ENCODE results near the gene SPPL3. TPM values are rescaled to one million over a fixed set of nuclear protein-coding genes. Genes with fewer than 3 reads are reported as not detected.

SPPL3 gene
- total RNA-seq, 1 experiment from 2014 or later, result 39.7 TPM

DNA sequence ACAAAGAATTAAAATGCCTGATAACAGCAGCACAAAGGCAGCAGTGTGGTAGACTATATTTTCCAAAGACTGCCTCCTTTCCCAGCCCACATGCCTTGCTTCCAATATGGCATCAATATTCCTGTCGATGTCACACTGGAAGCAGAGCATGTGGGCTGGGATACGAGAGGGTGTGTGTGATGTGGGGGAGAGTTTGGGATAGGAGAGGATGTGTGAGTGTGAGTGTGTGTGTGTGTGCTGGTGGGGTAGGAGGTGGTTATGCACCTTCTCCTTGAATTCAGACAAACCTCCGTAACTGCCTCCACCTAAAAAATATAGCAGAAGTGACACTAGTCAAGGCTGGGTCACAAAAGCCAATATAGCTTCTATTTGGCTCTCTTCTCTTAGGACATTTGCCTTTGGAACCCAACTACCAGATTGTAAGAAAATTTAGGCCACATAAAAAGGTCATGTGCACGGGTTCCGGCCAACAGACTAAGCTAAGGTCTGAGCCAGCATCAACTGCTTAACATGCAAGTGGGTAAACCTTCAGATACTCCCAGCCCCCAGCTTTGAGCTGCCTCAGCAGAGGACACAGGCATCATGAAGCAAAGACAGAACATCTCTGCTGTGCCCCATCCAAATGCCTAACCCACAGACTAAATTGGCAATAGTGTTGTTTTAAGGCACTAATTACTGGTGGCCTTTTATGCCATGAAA, 29.5 kb downstream of the SPPL3 start (continued):
- TF ChIP-seq REST (IDR thresholded peaks at IDR 0.05; ENCODE audit: low read depth) (no peak), RAD21 (IDR thresholded peaks at IDR 0.05; ENCODE audit: low read depth) (no peak), POLR2A (IDR thresholded peaks at IDR 0.05; ENCODE audit: borderline replicate concordance, extremely low read depth, insufficient read depth, insufficient read length) (no peak), TCF7L2 (IDR thresholded peaks at IDR 0.05; ENCODE audit: borderline replicate concordance, extremely low read depth, insufficient read depth, insufficient read length) (no peak), FOSL1 (IDR thresholded peaks at IDR 0.05; ENCODE audit: low read depth) (no peak)

GRCh38 chr12:120873226-120873625, 30.9 kb downstream of the SPPL3 start:
- ChIA-PET CTCF (no interaction called here), POLR2A (no interaction called here), RAD21 (ENCODE audit: low non-redundant PET in 1 of 2, low total read pairs in 2 of 2, uncharacterized antibody in 2 of 2, unreplicated experiment in 2 of 2) (no interaction called here)
- DNase-seq (ENCODE audit: low read depth, low spot score) (no peak), ATAC-seq (no peak)
- BruUV-seq (replicated peaks), result no TSS peak
- no peaks in the 10 kb centered on the region for H3K36me3 ChIP-seq (ENCODE audit: control insufficient read depth in 1 of 2, insufficient read depth in 2 of 2, low read length in 2 of 2)
- no peaks in the 10 kb centered on the region for H3K9me3 ChIP-seq (ENCODE audit: control insufficient read depth in 1 of 2, insufficient read depth in 1 of 2, low read depth in 1 of 2, low read length in 2 of 2)
- H3K4me3 ChIP-seq (replicated peaks in 1 of 2; ENCODE audit: low read depth in 1 of 2, low read length in 2 of 2), result no peak overlapping the region
- H3K27ac ChIP-seq (ENCODE audit: low read depth, low read length), result no peak overlapping the region
- H3K9me2 ChIP-seq (ENCODE audit: insufficient read depth), result no peaks in the 10 kb centered on the region
- no peak overlapping the region for H2AFZ ChIP-seq (ENCODE audit: low read depth, low read length, poor library complexity, severe bottlenecking)
- intact Hi-C loops (cut with micrococcal nuclease), result no loop called here
- H3K79me2 ChIP-seq (ENCODE audit: insufficient read depth, low read length), result peaks cover 64% of the 10 kb centered on the region
- no peak overlapping the region for H3K4me2 ChIP-seq (ENCODE audit: low read length)
- no peak overlapping the region for H3K9ac ChIP-seq (ENCODE audit: low read length)
- no peaks in the 10 kb centered on the region for H3K27me3 ChIP-seq (ENCODE audit: insufficient read depth, low read length)
- H4K20me1 ChIP-seq (ENCODE audit: insufficient read depth), result no peaks in the 10 kb centered on the region
- no peaks in the 10 kb centered on the region for H3K4me1 ChIP-seq (ENCODE audit: control insufficient read depth in 1 of 2, insufficient read depth in 2 of 2, low read length in 2 of 2)
- TF ChIP-seq CBX3 (IDR thresholded peaks at IDR 0.05; ENCODE audit: low read depth) (no peak), JUND (IDR thresholded peaks at IDR 0.05) (no peak), REST (IDR thresholded peaks at IDR 0.05; ENCODE audit: low read depth) (no peak), ATF3 (IDR thresholded peaks at IDR 0.05) (no peak), FOSL1 (IDR thresholded peaks at IDR 0.05; ENCODE audit: low read depth) (no peak), YY1 (IDR thresholded peaks at IDR 0.05; ENCODE audit: extremely low read depth, insufficient replicate concordance, low read depth, low read length) (no peak), SP1 (IDR thresholded peaks at IDR 0.05; ENCODE audit: low read depth) (no peak), EGR1 (IDR thresholded peaks at IDR 0.05; ENCODE audit: low read depth) (no peak), ZBTB33 (IDR thresholded peaks at IDR 0.05; ENCODE audit: extremely low read depth, insufficient replicate concordance, low read length) (no peak), RAD21 (IDR thresholded peaks at IDR 0.05; ENCODE audit: low read depth) (no peak), EZH2 (IDR thresholded peaks at IDR 0.05) (no peak), CEBPB (IDR thresholded peaks at IDR 0.05; ENCODE audit: low read depth) (no peak), EZH2phosphoT487 (IDR thresholded peaks at IDR 0.05; ENCODE audit: borderline replicate concordance) (no peak), SRF (IDR thresholded peaks at IDR 0.05; ENCODE audit: low read depth) (no peak)

All from HCT116 (cell line).